Lower leg skin (tissue), 3 donors: ENCODE data around the gene ARX.

ENCODE experiments used
- CTCF ChIP-seq, 3 donors: fragments of 450-650 bp; IDR thresholded peaks; one replicate each; pipeline ENCODE4 v1.5.1; 2016; ENCODE audit warnings: antibody characterized with exemption in 3 of 3, mild to moderate bottlenecking in 3 of 3, moderate library complexity in 2 of 3
- POLR2A ChIP-seq, 2 donors: fragments of 450-650 bp; IDR thresholded peaks; one replicate each; pipeline ENCODE4 v1.6.1; 2016 to 2017; ENCODE audit warnings: antibody characterized with exemption in 2 of 2, mild to moderate bottlenecking in 1 of 2, moderate library complexity in 1 of 2

GRCh38 chrX:24982306-24982965 is 33.3 kb downstream of the ARX start:
- TF ChIP-seq POLR2A (IDR thresholded peaks at IDR 0.05) (no peak), CTCF (IDR thresholded peaks at IDR 0.05) (no peak)
